ENCODE data around the gene MAEA.

The MAEA gene

DNA sequence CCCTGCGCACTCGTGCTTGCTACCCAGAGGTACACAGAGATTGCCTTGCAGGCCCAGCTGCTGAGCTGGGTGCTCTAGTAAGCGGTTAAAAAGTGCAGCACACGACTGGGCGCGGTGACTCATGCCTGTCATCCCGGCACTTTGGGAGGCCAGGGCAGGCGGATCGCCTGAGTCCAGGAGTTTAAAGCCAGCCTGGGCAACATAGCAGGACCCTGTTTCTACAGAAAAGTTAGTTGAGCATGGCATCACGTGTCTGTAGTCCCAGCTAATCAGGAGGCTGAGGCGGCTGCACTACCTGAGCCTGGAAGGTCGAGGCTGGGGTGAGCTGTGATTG lies 62.8 kb downstream of the MAEA start:
- no peak for DNase-seq (ENCODE audit: low read depth)
- TF ChIP-seq, protein P1, sequence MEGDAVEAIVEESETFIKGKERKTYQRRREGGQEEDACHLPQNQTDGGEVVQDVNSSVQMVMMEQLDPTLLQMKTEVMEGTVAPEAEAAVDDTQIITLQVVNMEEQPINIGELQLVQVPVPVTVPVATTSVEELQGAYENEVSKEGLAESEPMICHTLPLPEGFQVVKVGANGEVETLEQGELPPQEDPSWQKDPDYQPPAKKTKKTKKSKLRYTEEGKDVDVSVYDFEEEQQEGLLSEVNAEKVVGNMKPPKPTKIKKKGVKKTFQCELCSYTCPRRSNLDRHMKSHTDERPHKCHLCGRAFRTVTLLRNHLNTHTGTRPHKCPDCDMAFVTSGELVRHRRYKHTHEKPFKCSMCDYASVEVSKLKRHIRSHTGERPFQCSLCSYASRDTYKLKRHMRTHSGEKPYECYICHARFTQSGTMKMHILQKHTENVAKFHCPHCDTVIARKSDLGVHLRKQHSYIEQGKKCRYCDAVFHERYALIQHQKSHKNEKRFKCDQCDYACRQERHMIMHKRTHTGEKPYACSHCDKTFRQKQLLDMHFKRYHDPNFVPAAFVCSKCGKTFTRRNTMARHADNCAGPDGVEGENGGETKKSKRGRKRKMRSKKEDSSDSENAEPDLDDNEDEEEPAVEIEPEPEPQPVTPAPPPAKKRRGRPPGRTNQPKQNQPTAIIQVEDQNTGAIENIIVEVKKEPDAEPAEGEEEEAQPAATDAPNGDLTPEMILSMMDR (IDR thresholded peaks at IDR 0.05; ENCODE audit: insufficient read depth, low read depth, low read length, missing control alignments): no peak
- no peak overlapping the region for H3K4me3 ChIP-seq (ENCODE audit: low read length)

DNA sequence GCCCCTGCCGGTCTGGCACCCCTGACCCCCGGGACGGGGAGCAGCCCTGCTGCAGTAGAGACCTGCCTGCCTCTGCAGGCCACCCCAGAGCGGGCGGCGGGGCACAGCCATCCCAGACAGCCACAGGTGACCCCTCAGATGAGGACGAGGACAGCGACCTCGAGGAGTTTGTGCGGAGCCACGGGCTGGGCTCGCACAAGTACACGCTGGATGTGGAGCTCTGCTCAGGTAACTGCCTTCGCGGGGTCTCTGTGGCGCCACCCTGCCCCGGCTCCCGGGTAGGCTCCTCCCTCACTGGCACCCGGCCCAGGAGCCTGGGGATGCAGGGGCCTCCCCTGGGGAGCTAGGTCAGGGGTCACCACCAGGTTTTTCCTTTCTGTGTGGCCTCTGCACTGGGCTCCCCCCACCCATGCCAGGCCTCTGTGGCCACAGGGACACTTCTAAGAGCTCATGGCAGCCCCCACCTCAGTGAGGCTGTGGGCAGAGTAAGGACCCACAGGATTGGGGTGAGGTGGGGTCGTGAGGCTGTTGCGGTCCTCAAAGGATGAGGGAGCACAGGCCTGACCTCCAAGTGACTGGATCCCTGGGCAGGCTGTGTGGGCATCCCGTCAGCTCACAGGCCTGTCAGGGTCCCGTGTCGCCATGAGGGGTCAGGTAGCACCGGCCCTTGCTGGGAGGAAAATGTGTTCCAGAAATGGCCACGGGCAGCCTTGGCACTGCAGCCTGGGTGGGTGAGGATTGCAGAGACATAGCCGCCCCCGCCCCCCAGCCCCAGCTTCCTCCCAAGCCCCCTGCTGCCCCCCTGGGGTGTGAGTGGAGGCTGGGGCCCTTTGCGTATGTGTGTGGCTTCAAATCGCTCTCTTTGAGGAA lies 63.7 kb downstream of the MAEA start:
- no peak overlapping the region for H3K4me3 ChIP-seq (ENCODE audit: low read length)
- TF ChIP-seq, protein P1 (IDR thresholded peaks at IDR 0.05; ENCODE audit: insufficient read depth, low read depth, low read length, missing control alignments): no peak
- no peak for DNase-seq (ENCODE audit: low read depth)

DNA sequence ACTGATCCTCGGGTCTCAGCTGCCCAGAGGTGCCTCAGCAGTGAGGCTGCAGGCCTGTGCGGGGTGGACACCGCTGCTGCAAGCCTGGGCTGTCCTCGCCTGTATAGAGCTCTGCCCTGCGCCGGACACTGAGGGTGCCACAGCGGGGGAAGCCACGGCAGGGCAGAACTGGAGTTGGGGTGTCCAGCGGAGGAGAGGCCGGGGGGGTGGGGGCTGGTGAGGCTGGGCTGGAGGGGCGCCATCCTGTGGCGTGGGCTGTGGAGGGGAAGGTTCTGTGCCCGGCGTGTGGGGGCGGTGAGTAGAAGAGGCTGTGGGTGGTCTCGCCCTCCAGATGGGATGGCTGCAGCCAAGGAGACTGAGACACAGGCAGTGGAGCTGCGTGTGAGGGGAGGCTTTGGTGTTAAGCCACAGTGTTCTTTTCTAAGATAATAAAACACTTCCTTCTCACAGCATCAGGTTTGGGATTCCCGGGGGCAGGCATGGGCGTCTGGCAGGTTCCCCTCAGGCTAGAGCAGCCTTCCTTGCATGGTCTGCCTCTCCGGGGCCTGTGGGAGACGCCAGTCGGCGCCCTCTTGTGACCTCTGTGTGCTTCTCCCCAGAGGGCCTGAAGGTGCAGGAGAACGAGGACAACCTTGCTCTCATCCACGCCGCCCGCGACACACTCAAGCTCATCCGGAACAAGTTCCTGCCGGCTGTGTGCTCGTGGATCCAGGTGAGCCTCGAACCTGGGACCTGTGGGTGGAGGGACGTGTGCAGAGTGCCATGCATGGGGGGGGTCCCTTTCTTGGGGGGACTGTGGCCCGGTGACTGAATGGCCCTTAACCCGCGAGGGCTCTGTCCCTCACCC lies 64.7 kb downstream of the MAEA start:
- H3K4me3 ChIP-seq (ENCODE audit: low read length): no peak overlapping the region
- TF ChIP-seq, protein P1 (IDR thresholded peaks at IDR 0.05; ENCODE audit: insufficient read depth, low read depth, low read length, missing control alignments): no peak

DNA sequence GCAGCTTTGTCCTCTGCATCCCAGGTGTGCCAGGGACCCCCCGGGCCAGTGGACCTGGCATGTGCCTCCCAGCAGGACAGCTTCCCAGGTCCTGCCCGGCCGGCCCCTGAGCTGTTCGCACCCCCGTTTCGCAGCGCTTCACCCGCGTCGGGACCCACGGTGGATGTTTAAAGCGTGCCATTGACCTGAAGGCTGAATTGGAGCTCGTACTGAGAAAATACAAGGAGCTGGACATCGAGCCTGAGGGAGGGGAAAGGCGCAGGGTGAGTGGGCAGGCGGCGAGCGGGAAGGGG lies 65.2 kb downstream of the MAEA start:
- no peak overlapping the region for H3K4me3 ChIP-seq (ENCODE audit: low read length)
- no peak for DNase-seq (ENCODE audit: low read depth)
- TF ChIP-seq, protein P1 (IDR thresholded peaks at IDR 0.05; ENCODE audit: insufficient read depth, low read depth, low read length, missing control alignments): no peak

More for the DNA sequence above, 64.7 kb downstream of the MAEA start:
- no peak for DNase-seq (ENCODE audit: low read depth)

DNA sequence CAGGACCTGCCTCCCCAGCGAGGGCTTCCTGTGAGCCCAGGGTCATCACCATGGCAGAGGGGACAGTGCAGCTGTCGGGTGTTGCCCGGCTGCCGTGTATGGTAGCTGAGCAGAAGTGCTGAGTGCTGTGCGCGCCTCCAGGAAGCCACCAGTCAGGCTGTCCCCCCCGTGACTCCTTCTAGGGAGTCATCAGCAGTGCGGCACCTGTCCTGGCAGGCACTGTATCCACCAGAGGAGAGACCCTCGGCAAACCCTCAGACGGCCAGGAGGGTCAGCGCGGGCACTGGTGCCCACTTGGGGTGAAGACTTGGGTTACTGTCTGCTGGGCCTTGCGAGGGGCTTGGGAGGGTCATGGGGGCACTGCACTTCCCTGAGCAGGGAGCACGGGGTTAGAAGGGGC lies 65.7 kb downstream of the MAEA start:
- no peak overlapping the region for H3K4me3 ChIP-seq (ENCODE audit: low read length)
- DNase-seq (ENCODE audit: low read depth): no peak
- TF ChIP-seq, protein P1 (IDR thresholded peaks at IDR 0.05; ENCODE audit: insufficient read depth, low read depth, low read length, missing control alignments): no peak

DNA sequence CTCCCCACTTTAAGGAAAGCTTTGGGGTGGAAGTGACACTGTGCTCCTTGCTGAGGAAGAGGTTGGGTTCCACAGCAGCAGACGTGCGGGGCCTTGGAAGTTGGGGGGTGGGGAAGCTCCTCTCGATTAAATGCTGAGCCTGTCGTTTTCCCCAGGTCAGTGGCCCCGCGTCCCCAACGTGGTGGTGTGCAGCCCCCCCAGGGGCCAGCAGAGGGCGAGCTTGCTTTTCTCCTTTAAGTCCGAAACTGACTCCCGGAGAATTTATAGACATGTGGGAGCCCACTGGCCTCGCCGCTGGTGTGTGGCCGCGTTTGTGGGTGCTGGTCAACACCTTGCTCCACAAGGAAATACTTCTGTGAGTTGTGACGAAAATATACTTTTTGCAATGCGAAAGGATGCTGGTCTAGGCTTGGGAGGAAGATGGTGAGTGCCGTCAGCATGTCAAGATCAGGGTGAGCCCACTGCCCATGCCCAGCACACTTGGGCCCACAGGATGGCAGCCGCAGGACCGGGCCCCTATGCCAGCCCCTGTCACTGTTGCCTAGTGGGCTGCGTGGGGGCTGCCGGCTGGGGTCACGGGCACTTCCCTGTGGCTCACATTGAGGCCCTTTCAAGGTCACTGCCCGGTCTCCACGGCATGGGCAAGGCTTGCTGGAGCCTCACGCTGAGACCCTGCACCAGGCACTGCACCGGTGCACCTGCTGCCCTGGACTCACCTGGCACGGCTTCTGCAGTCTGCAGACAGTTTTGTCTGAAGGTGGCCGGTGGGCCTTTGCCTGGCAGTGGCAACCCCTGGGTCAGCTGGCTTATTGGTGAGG lies 66.7 kb downstream of the MAEA start:
- TF ChIP-seq, protein P1 (IDR thresholded peaks at IDR 0.05; ENCODE audit: insufficient read depth, low read depth, low read length, missing control alignments): peak; percentile 70
- no peak overlapping the region for H3K4me3 ChIP-seq (ENCODE audit: low read length)
- DNase-seq (ENCODE audit: low read depth): peak; percentile 50

All from epithelial cell of esophagus (primary cell).